ENCODE measurements around the gene TMEM269.

- TF ChIP-seq EZH2phosphoT487 (IDR thresholded peaks at IDR 0.05; ENCODE audit: insufficient read depth, low read depth) = no peak
- TF ChIP-seq EZH2 (IDR thresholded peaks at IDR 0.05; ENCODE audit: insufficient read depth, poor library complexity, severe bottlenecking) = no peak
These were observed 17.2 kb upstream of the TMEM269 start for GRCh38 chr1:42767510-42768000.
